DND-41 (cell line): ENCODE data around the gene OARD1.

ENCODE experiments used
- ATAC-seq: fragments of 200-7000 bp; cut with Tn5 transposase; 3 replicates; pipeline ENCODE4 v1.9.1; 2021; ENCODE audit warnings: low read depth; ENCODE audit not compliant: insufficient read depth
- DNase-seq: peaks from one replicate; pipeline ENCODE4 v3.0.0-alpha.2; 2020
- H2AFZ ChIP-seq: 2 replicates; pipeline ENCODE4 v1.6.0; 2012; ENCODE audit warnings: low read depth, low read length
- H3K27ac ChIP-seq: 2 replicates; pipeline ENCODE4 v1.5.1; 2012; ENCODE audit warnings: low read length, inconsistent platforms
- H3K27me3 ChIP-seq: fragments of 200-600 bp; sonication (generic); 2 replicates; pipeline ENCODE4 v1.6.0; 2012; ENCODE audit warnings: low read length, mild to moderate bottlenecking, inconsistent platforms; ENCODE audit not compliant: insufficient read depth, poor library complexity
- H3K36me3 ChIP-seq: 2 replicates; pipeline ENCODE4 v1.5.1; 2012; ENCODE audit warnings: low read length, inconsistent platforms; ENCODE audit not compliant: insufficient read depth
- H3K4me1 ChIP-seq: 2 replicates; pipeline ENCODE4 v1.5.1; 2012; ENCODE audit warnings: mild to moderate bottlenecking, low read length; ENCODE audit not compliant: insufficient read depth
- H3K4me2 ChIP-seq: 2 replicates; pipeline ENCODE4 v1.6.0; 2012; ENCODE audit warnings: mild to moderate bottlenecking, moderate library complexity, low read length, inconsistent platforms; ENCODE audit not compliant: insufficient read depth
- H3K4me3 ChIP-seq, 2 experiments: fragments of 200-600 bp in 1 of 2; shearing (Covaris generic) in 1 of 2; 2 replicates each; pipeline ENCODE4 v1.5.1; 2012 to 2016; ENCODE audit warnings: inconsistent platforms in 2 of 2, low read length in 2 of 2, mild to moderate bottlenecking in 2 of 2, low read depth in 1 of 2, moderate library complexity in 1 of 2
- H3K79me2 ChIP-seq: 2 replicates; pipeline ENCODE4 v1.6.0; 2012; ENCODE audit warnings: low read length, inconsistent platforms; ENCODE audit not compliant: insufficient read depth
- H3K9ac ChIP-seq: 2 replicates; pipeline ENCODE4 v1.6.0; 2012; ENCODE audit warnings: low read depth, mild to moderate bottlenecking, inconsistent platforms, low read length, moderate library complexity
- H3K9me3 ChIP-seq: 2 replicates; pipeline ENCODE4 v1.5.1; 2012; ENCODE audit warnings: low read length, moderate library complexity, mild to moderate bottlenecking, inconsistent platforms; ENCODE audit not compliant: insufficient read depth, severe bottlenecking
- H4K20me1 ChIP-seq: 2 replicates; pipeline ENCODE4 v1.6.0; 2012; ENCODE audit warnings: low read length; ENCODE audit not compliant: insufficient read depth
- EZH2 ChIP-seq: IDR thresholded peaks from 3 replicates; pipeline ENCODE4 v1.6.1; 2012; ENCODE audit warnings: borderline replicate concordance, low read depth, mild to moderate bottlenecking, moderate library complexity, low read length, inconsistent platforms; ENCODE audit not compliant: severe bottlenecking
- TF ChIP-seq, protein P1 (sequence below): IDR thresholded peaks from 2 replicates; pipeline ENCODE4 v1.5.1; 2012; ENCODE audit warnings: borderline replicate concordance, low read length, moderate library complexity, mild to moderate bottlenecking; ENCODE audit not compliant: poor library complexity, severe bottlenecking; ENCODE audit errors: extremely low read depth

Gene OARD1

DNA sequence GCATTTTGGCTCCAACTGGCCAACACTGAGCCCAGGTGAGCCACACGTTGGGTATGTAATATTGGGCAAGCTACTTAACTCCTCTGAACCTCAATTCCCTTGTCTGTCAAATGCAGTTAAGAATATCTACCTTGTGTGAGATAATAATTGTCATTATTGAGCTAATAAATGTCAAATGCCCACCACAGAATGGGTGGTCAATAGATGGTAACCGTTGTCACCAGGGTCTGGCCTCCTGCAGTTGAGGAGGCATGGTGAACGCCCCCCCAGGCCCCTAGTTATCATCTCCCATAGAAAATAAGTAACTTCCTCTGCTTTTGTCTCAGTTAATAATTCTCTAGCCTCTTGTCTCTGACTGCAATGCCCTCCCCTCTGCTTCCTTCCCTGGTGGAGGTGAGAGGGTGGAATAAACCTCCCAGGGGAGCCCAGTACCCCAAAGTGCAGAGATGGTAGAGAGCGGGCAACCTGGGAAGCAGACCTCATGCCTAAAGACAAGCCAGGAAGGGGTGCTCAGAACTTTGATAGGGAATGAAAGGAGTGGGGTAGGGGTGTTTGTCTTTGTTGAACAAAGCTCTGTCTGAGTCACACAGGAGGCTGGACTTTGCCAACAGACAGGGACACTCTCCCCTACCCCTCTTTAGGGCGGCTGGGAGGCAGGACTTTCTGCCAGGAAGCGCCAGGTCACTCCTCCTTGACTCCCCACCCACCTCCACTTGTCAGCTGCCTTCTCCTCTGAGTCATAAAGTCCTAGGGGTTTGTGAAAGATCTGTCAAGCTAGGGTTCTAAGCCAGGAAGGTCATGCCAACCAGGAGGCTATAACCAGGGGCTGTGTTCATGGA, 31.8 kb downstream of the OARD1 start:
- H3K36me3 ChIP-seq, result no peaks in the 10 kb centered on the region
- no peak overlapping the region for H2AFZ ChIP-seq
- no peaks in the 10 kb centered on the region for H3K27me3 ChIP-seq
- H4K20me1 ChIP-seq, result no peaks in the 10 kb centered on the region
- H3K9me3 ChIP-seq, result no peaks in the 10 kb centered on the region
- no peak overlapping the region for H3K4me2 ChIP-seq
- no peak for ATAC-seq
- H3K27ac ChIP-seq, result no peak overlapping the region
- no peaks in the 10 kb centered on the region for H3K4me1 ChIP-seq
- H3K4me3 ChIP-seq, result no peak overlapping the region
- DNase-seq, result no peak
- no peak overlapping the region for H3K9ac ChIP-seq
- no peaks in the 10 kb centered on the region for H3K79me2 ChIP-seq
- TF ChIP-seq, protein P1, sequence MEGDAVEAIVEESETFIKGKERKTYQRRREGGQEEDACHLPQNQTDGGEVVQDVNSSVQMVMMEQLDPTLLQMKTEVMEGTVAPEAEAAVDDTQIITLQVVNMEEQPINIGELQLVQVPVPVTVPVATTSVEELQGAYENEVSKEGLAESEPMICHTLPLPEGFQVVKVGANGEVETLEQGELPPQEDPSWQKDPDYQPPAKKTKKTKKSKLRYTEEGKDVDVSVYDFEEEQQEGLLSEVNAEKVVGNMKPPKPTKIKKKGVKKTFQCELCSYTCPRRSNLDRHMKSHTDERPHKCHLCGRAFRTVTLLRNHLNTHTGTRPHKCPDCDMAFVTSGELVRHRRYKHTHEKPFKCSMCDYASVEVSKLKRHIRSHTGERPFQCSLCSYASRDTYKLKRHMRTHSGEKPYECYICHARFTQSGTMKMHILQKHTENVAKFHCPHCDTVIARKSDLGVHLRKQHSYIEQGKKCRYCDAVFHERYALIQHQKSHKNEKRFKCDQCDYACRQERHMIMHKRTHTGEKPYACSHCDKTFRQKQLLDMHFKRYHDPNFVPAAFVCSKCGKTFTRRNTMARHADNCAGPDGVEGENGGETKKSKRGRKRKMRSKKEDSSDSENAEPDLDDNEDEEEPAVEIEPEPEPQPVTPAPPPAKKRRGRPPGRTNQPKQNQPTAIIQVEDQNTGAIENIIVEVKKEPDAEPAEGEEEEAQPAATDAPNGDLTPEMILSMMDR, result no peak
- no peak for TF ChIP-seq EZH2

DNA sequence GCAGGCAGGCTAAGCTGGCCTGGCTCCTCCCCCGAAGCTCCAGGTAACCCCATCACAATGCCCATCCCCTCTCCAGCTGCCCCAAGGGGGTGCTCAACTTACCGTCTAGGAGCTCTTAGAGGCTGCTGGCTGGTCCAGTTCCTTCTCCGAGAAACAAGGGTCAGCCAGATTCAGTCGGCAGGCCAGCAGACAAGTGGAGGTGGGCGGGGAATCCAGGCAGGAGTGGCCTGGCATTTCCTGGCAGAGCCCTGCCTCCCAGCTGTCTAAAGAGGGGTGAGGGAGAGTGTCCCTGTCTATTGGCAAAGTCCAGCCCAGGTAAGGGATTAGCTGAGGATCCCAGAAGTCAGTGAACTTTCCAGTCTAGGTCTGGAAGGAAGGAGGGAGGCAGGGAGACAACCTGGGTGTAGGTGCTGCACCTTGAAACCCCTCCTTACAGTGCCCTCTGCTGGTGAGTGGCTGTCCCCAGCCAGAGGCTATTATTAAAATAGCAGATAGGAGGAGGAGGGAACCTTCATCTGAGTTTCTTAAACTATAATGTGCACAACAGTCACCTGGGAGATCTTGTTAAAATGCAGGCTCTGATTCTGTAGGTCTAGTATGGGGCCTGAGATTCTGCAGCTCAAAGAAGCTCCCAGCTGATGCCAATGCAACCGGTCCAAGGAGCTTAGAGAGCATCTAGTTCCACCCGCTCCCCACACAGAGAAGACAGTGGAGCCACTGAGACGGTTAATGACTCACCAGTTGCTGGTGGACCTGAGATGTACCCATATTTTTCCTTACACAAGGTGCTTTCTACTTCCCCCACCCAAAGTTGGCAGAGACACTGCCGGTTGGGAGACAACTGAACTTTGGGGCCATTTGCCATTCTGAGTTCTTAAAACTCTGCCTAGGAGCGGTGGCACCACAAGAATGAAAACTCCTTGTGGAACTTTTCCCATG, 32.8 kb downstream of the OARD1 start, which contains the start of gene UNC5CL:
TSS of gene UNC5CL (minus strand) at position 162 of the 939 bp plus-strand sequence. CDS start 4,147 bp downstream, outside the sequence.
- Histone ChIP-seq H3K4me3 (no peak within 1 kb of the TSS), H3K9me3 (no peaks in the 10 kb centered on the region), H3K27me3 (no peaks in the 10 kb centered on the region), H3K27ac (no peak within 1 kb of the TSS), H3K36me3 (no peaks in the 10 kb centered on the region), H4K20me1 (no peaks in the 10 kb centered on the region), H3K79me2 (no peaks in the 10 kb centered on the region), H3K9ac (no peak within 1 kb of the TSS), H2AFZ (no peak within 1 kb of the TSS), H3K4me2 (no peak within 1 kb of the TSS), H3K4me1 (no peaks in the 10 kb centered on the region)
- TF ChIP-seq, protein P1, result peak; percentile 98
- no peak for TF ChIP-seq EZH2
- DNase-seq (peak; percentile 72), ATAC-seq (peak; percentile 91)

DNA sequence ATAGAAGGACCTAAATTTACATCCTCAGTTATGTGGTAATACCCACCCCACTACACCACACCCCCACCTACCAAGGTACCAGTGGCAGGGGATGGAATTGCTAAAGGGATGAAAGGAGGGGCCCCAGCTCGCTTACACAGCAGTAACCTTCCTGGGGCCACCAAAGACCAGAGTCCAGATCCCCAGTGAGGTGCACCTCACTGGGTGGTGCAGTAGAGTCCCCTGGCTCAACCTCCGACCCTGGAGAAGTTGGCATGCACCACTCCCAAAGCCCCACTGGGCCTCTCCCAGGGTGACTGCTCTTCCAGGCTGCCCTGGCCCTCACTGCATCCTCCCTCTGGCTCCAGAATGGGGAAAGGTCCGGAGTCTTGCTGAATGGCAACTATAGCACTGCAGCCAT, 34.0 kb downstream of the OARD1 start:
- DNase-seq (no peak), ATAC-seq (no peak)
- Histone ChIP-seq H2AFZ (no peak overlapping the region), H3K4me2 (no peak overlapping the region), H3K27ac (no peak overlapping the region), H3K4me1 (no peaks in the 10 kb centered on the region), H3K27me3 (no peaks in the 10 kb centered on the region), H4K20me1 (no peaks in the 10 kb centered on the region), H3K36me3 (no peaks in the 10 kb centered on the region), H3K4me3 (no peak overlapping the region), H3K9me3 (no peaks in the 10 kb centered on the region), H3K79me2 (no peaks in the 10 kb centered on the region), H3K9ac (no peak overlapping the region)
- TF ChIP-seq, protein P1, result no peak
- TF ChIP-seq EZH2, result no peak
